ENCODE data around the gene DMP1. TPM values are rescaled to one million over a fixed set of nuclear protein-coding genes. Genes with fewer than 3 reads are reported as not detected.

The DMP1 gene, protein sequence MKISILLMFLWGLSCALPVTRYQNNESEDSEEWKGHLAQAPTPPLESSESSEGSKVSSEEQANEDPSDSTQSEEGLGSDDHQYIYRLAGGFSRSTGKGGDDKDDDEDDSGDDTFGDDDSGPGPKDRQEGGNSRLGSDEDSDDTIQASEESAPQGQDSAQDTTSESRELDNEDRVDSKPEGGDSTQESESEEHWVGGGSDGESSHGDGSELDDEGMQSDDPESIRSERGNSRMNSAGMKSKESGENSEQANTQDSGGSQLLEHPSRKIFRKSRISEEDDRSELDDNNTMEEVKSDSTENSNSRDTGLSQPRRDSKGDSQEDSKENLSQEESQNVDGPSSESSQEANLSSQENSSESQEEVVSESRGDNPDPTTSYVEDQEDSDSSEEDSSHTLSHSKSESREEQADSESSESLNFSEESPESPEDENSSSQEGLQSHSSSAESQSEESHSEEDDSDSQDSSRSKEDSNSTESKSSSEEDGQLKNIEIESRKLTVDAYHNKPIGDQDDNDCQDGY
- polyA plus RNA-seq (ENCODE audit: insufficient read length in 10 of 10), result under 1 TPM in 1 of 10 donors, not detected in 9; 0.07 TPM
- long read RNA-seq, donor 1, result 0 reads
- long read RNA-seq, donor 2, result 0 reads
- long read RNA-seq, donor 3, result 0 reads
- long read RNA-seq, donor 4, result 0 reads
- long read RNA-seq, donor 5, result 0 reads
- long read RNA-seq, donor 6, result 0 reads
- long read RNA-seq, donor 7, result 0 reads
- long read RNA-seq, donor 8, result 0 reads
- long read RNA-seq, donor 9, result 0 reads

- DNase-seq, result no peak
Observed at GRCh38 chr4:87649980-87650379, at the start of gene DMP1. TSS of gene DMP1 (plus strand) at chr4:87650280. CDS start at chr4:87656493, 6,213 bp downstream.

DNA sequence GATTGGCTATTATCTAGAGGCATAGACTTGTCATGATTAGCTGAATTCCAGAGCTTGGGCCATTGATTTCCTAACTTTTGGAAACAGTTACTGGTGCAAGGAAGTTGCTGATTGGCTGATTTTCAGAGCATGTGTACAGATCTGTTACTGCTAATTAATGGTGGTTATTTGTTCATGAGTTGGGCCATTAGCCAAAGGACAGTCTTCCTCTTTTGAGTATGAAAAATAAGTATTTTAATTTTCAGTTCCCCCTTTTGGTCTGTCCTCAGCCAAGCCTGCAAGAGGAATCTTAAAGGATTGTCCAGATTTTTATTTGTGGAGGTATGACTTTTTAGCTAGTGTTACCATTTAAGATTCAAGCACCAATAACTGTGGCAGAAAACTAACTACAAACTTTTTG is 48.7 kb upstream of the DMP1 start:
- DNase-seq, result no peak

GRCh38 chr4:87608229-87608628 is 41.9 kb upstream of the DMP1 start, which contains the start of gene DSPP:
TSS of gene DSPP (plus strand) at chr4:87608529. CDS start at chr4:87610909, 2,380 bp downstream.
- DNase-seq, result no peak

GRCh38 chr4:87614292-87614890 is 35.7 kb upstream of the DMP1 start:
- DNase-seq, result no peak

- no peak for DNase-seq
Observed at GRCh38 chr4:87616268-87616667, 33.8 kb upstream of the DMP1 start.

GRCh38 chr4:87620086-87620485 is 30.0 kb upstream of the DMP1 start:
- DNase-seq, result no peak

- no peak for DNase-seq
Observed at GRCh38 chr4:87620491-87620890, 29.6 kb upstream of the DMP1 start.

DNA sequence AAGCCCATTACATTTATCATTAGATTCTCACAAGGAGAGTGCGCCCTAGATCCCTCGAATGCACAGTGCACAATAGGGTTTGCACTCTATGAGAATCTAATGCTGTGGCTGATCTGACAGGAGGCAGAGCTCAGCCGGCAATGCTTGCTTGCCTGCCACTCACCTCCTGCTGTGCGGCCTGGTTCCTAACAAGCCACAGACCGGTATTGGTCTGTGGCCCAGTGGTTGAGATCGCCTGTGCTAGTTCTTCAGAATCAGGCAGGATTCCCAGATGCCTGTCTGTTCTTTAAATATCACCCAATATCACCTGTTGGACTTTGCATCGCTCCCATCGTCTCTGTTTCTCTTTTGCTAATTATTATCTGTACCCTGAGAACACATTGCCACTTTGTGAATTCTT is 27.8 kb upstream of the DMP1 start:
- DNase-seq, result no peak

DNA sequence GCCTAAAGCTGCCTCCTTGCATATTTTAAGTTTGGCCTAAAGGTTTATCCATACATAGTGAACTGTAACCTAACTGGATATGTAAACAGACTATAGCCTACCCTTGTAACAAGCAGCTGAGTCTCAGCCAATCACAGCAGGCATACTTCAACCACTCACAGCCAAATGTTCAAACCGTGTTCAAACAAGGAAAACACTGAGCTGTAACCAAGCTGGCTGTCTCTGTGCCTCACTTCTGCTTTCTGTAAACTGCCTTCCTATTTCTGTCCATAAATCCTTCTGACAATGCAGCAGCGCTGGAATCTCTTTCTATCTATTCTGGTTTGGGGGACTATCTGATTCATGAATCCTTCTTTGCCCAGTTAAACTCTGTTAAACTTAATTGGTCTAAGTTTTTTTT is 25.4 kb upstream of the DMP1 start:
- no peak for DNase-seq

DNA sequence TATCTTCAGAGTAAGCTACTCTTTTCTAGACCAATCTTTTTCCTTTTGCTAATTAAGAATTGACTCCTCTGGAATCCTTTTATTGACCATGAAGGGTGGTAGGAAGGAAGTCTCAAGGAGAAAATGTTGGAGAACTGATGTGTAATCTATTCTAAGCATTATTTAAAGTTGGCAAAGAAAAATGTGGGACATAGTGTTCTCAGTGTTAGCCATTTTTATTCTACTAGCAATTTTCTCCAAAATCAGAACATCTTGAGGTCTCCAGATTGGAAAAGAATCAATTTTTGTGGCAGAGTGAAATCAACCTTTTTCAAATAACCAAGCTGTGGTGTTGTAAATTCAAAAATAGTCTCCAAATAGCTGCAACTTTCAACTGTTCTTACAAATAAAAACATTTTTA is 18.4 kb upstream of the DMP1 start:
- DNase-seq, result no peak

GRCh38 chr4:87632469-87632868 is 17.6 kb upstream of the DMP1 start:
- peak in 1 of 3 donors; percentile 18 for DNase-seq

- peak; percentile 41 to 84 (median 71) for DNase-seq
Observed at GRCh38 chr4:87633243-87633642, 16.8 kb upstream of the DMP1 start.

DNA sequence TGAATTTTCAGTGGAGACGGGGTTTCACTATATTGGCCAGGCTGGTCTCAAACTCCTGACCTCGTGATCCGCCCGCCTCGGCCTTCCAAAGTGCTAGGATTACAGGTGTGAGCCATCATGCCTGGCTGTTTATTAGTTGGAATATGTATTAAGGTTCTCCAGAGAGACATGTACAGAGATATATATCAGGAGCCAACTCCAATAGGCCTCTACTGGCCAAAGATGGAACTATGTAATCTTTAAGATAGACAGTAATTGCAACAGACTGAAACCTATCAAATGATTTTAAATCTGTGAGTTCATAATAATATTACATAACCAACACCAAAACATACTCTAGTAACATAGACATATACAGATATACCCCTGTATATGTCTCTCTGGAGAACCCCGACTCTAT is 5.8 kb upstream of the DMP1 start:
- no peak for DNase-seq

DNA sequence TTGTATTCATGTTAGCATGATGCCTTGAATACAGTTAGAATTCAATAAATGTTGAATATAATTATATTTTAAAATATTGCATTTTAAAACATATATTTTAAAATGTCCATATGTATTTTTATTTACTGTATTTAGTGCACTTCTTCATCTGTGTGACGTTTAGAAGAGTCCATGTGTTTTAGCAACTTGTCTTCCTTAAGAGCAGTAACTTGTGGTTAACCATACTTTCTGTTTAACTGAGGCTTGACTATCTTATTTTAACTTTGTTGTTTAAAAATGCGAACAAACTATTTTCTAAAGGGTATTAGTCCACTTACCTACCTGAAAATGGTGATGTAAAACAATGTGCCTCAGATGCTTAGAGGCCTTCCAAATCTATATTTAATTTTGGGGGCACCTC is 858 bp downstream of the DMP1 start:
- DNase-seq, result no peak

DNA sequence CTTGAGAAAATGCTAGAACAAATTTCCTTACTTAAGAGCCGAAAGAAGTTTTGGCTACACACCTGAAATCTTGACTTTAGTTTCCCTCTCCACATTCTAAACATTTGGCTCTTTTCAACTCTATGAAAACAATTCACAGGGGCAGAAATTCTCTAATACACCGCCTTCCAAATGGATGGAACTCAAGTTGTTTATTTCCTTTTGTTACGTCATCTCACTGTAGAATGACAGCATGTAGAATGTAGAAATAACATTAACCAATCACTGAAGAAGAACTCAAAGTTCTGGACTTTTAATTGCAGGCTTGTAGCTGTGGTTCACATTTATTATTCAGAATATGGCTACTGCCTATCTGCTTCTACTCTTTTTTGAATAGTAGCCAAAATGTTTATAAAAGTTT is 1.9 kb downstream of the DMP1 start:
- DNase-seq, result no peak

DNA sequence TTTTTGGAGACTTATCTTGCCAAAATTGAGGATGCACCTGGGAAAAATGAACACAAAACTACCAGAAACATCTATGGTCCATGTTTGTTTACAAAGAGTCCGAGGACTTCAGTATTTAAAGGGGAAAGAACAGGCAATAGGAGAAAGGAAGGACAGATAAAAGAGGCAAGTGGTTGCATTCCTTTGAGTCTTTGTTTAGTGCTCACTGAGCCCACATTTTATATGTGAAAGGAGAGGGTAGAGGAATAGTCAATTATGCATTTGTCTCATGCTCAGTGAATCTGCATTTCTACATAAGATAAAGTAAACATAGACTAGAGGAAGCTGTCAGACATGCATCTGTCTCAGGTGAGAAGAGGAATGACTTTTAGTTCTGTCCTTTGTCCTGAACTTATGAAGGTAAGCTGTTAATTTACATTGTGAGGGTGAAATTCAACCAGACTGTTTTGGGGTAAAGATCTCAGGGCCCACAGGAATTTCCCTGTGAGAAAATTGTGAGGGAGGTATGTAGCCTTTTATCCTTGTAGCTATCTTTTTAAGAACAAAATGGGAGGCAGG is 4.5 kb downstream of the DMP1 start:
- DNase-seq, result no peak

GRCh38 chr4:87657525-87657924 is 7.4 kb downstream of the DMP1 start:
- no peak for DNase-seq

DNA sequence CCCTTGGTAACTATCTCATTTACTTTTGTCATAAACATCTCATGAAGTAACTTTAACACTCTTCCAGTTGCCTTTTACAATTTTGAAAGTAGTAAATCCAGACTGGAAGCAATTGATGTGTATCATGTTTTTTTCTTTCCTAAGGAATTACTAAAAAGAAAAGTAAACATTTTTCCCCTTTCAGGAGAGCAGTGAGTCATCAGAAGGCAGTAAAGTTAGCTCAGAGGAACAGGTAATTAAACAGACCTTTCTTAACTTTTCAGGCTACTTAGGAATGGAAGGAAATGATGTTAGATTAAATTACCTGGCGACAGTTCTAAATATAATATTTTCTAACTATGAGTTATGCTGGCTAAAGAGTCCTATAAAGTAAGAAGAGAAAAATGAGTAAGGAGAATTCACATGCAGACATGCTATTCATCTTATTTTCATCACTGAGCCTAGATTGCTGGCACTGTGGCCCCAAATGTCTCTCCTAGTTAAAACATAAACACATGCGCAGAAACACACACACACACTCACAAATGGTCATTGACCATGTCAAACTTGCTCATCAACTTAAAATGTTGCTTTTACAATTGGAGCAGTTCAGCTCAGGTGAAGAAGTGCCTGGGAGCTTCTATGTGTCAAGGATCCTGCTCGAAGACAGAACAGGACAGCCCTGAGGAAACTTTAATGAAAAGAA is 9.3 kb downstream of the DMP1 start:
- peak in 1 of 3 donors; percentile 24 for DNase-seq

- DNase-seq, result no peak
Observed at GRCh38 chr4:87662871-87663270, 12.8 kb downstream of the DMP1 start.

GRCh38 chr4:87669373-87669772 is 19.3 kb downstream of the DMP1 start:
- DNase-seq, result no peak

DNA sequence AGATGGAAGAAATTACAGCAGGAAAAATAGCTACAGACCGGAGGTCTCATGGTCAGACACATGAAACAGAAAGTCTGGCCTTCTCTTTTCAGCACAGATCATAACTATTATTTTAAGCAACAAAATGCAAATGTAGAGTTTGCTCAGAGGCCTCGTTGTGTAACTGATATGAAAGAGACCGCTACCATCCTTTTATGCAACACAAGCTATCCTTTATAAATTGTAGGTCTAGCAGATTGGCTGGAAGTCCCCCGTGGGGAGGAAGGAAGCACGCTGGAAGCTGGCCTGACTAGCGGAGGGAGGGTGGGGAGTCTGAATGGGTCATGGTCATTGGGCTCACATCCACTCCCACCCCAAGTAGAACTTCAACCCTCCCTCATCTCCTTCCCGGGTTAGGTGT is 27.7 kb downstream of the DMP1 start:
- DNase-seq, result peak; percentile 10 to 65 (median 38)
